OCI-LY7 (cell line): Measurements from ENCODE around the gene NOTCH4. TPM values are rescaled to one million over a fixed set of nuclear protein-coding genes. Genes with fewer than 3 reads are reported as not detected.

Experiments used
- BruUV-seq: library from RNA; stranded (reverse); fragments of 400-500 nt; replicated peaks from 2 replicates; lab custom pipeline; 2021; lab: Mats Ljungman, UMichigan
- CTCF ChIA-PET: fragments of 300-600 bp; sonication (Branson Sonifier 250); formaldehyde crosslinking; loops from one replicate; lab custom pipeline; 2022; ENCODE audit warnings: antibody characterized with exemption; ENCODE audit not compliant: unreplicated experiment; lab: Charles Lee
- POLR2A ChIA-PET: fragments of 300-600 bp; sonication (Branson Sonifier 250); formaldehyde crosslinking; loops from one replicate; lab custom pipeline; 2022; ENCODE audit warnings: antibody characterized with exemption; lab: Charles Lee
- DNase-seq: peaks from one replicate; pipeline ENCODE4 v3.0.0-alpha.2; 2015; ENCODE audit warnings: low spot score
- H2AFZ ChIP-seq: fragments of 200-600 bp; sonication (generic), shearing (Covaris generic); 2 replicates; pipeline ENCODE4 v1.6.1; 2014; ENCODE audit warnings: mild to moderate bottlenecking, antibody characterized with exemption, low read length, moderate library complexity
- H3K27ac ChIP-seq: fragments of 200-600 bp; sonication (generic); 2 replicates; pipeline ENCODE4 v1.5.1; 2014; ENCODE audit warnings: mixed run types, low read depth, mild to moderate bottlenecking, moderate library complexity, low read length, inconsistent platforms; ENCODE audit not compliant: poor library complexity, severe bottlenecking
- H3K36me3 ChIP-seq: fragments of 200-600 bp; sonication (generic); 2 replicates; pipeline ENCODE4 v1.6.1; 2014; ENCODE audit warnings: mild to moderate bottlenecking, antibody characterized with exemption, low read length, moderate library complexity, mixed read lengths; ENCODE audit not compliant: insufficient read depth
- H3K4me1 ChIP-seq: fragments of 200-600 bp; sonication (generic); 2 replicates; pipeline ENCODE4 v1.5.1; 2014; ENCODE audit warnings: mild to moderate bottlenecking, low read length; ENCODE audit not compliant: insufficient read depth, poor library complexity, severe bottlenecking
- H3K4me2 ChIP-seq: fragments of 200-600 bp; sonication (generic); 2 replicates; pipeline ENCODE4 v1.6.1; 2014; ENCODE audit warnings: mild to moderate bottlenecking, low read length
- H3K4me3 ChIP-seq: fragments of 200-600 bp; sonication (generic); 2 replicates; pipeline ENCODE4 v1.5.1; 2014; ENCODE audit warnings: mild to moderate bottlenecking, low read depth, low read length; ENCODE audit not compliant: poor library complexity, severe bottlenecking
- H3K79me2 ChIP-seq: fragments of 200-600 bp; sonication (generic); 2 replicates; pipeline ENCODE4 v1.6.1; 2016; ENCODE audit warnings: low read depth, mild to moderate bottlenecking, low read length, moderate library complexity, mixed read lengths; ENCODE audit not compliant: insufficient read depth
- H3K9me2 ChIP-seq: fragments of 200-600 bp; sonication (generic); 2 replicates; pipeline ENCODE4 v1.6.1; 2016; ENCODE audit warnings: mild to moderate bottlenecking, low read length, mixed read lengths; ENCODE audit not compliant: insufficient read depth
- H3K9me3 ChIP-seq: fragments of 200-600 bp; sonication (generic); 2 replicates; pipeline ENCODE4 v1.6.1; 2014; ENCODE audit warnings: mild to moderate bottlenecking, mixed run types, low read length, mixed read lengths
- H4K20me1 ChIP-seq: fragments of 200-600 bp; sonication (generic); 2 replicates; pipeline ENCODE4 v1.6.1; 2014; ENCODE audit warnings: mild to moderate bottlenecking, antibody characterized with exemption, low read length, moderate library complexity, mixed read lengths; ENCODE audit not compliant: insufficient read depth
- EZH2phosphoT487 ChIP-seq: fragments of 200-600 bp; sonication (generic); IDR thresholded peaks from 2 replicates; pipeline ENCODE4 v1.6.1; 2018; ENCODE audit warnings: low read depth, borderline replicate concordance, mild to moderate bottlenecking, mixed run types, antibody characterized with exemption, low read length, moderate library complexity, mixed read lengths
- intact Hi-C: fragments of 100-400 bp; cut with micrococcal nuclease; formaldehyde crosslinking; loops from one replicate; pipeline ENCODE4 v1.10.0; 2022; ENCODE audit not compliant: unreplicated experiment
- total RNA-seq, 2 experiments: library from RNA; depleted of rRNA in 1 of 2; stranded (reverse); fragments of >200 nt in 1 of 2; shearing (Covaris generic) in 1 of 2; gene quantifications; 2 replicates each; pipeline ENCODE4 v1.2.3, GENCODE V29; 2014 to 2022
- TF ChIP-seq, protein P1 (sequence below): fragments of 200-600 bp; sonication (generic); conservative IDR thresholded peaks from 2 replicates; pipeline ENCODE4 v1.5.1; 2014; ENCODE audit warnings: mild to moderate bottlenecking, antibody characterized with exemption, low read length, moderate library complexity, mixed read lengths

Gene NOTCH4
- total RNA-seq, 2 experiments from 2014 or later, result 1.4 to 2.4 TPM

DNA sequence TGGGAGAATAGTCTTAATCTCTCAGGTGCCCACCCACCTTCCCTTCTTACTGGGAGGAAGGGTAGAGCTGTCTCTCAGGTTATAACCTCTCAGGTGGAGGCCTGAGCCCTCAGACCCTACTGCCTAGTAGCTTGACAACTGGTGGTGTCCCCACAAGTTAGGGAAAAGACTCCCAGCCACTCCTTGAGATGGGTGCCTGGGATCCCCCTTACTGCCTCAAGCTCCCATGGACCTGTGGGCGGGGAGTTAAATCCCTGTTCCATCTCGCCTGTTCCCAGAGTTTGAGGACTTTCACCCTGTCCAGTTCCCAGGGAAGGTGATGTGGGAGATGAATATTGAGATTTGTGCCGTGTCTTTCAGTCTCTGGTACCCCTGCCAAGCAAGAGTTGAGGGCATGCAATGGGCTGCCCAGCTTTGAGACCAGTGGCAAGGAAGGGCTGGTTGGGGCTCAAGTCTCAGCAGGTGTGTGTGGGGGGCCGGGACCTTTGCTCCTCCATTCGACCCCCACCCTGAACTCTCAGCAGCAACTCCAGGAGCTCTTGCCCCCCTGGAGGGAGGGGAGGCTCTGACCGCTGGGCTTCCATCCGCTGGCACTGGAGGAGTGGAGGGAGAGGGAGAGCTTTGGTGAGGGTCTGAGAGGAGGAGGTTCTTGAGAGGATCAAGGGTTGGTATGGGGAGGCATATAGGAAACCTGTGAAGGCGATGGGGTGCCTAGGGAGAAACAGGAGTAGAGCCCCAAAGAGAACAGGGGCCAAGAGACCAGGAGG is 32.8 kb downstream of the NOTCH4 start:
- H3K27ac ChIP-seq, result peak overlapping the region; percentile 79
- no peaks in the 10 kb centered on the region for H4K20me1 ChIP-seq
- peaks cover 31% of the 10 kb centered on the region; the same call in 1 of the 2 replicates for H3K79me2 ChIP-seq
- intact Hi-C loops, result no loop called here
- DNase-seq, result no peak
- CTCF ChIA-PET, result no interaction called here
- H3K4me2 ChIP-seq, result peak overlapping the region; percentile 86
- H2AFZ ChIP-seq, result no peak overlapping the region
- peaks cover 67% of the 10 kb centered on the region for H3K4me1 ChIP-seq
- POLR2A ChIA-PET, result interaction anchor here (0.6 to 3.3 kb wide), 3 partner anchors 12 to 256 kb away, joined by 7 to 16 read pairs (median 11); partner anchors contain the start of gene AGPAT1
- TSS peak; percentile 83 for BruUV-seq
- no peaks in the 10 kb centered on the region for H3K9me2 ChIP-seq
- H3K9me3 ChIP-seq, result no peaks in the 10 kb centered on the region
- H3K4me3 ChIP-seq, result peak overlapping the region; percentile 92
- peaks cover 27% of the 10 kb centered on the region for H3K36me3 ChIP-seq
- TF ChIP-seq, protein P1, sequence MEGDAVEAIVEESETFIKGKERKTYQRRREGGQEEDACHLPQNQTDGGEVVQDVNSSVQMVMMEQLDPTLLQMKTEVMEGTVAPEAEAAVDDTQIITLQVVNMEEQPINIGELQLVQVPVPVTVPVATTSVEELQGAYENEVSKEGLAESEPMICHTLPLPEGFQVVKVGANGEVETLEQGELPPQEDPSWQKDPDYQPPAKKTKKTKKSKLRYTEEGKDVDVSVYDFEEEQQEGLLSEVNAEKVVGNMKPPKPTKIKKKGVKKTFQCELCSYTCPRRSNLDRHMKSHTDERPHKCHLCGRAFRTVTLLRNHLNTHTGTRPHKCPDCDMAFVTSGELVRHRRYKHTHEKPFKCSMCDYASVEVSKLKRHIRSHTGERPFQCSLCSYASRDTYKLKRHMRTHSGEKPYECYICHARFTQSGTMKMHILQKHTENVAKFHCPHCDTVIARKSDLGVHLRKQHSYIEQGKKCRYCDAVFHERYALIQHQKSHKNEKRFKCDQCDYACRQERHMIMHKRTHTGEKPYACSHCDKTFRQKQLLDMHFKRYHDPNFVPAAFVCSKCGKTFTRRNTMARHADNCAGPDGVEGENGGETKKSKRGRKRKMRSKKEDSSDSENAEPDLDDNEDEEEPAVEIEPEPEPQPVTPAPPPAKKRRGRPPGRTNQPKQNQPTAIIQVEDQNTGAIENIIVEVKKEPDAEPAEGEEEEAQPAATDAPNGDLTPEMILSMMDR, result no peak
- no peak for TF ChIP-seq EZH2phosphoT487

DNA sequence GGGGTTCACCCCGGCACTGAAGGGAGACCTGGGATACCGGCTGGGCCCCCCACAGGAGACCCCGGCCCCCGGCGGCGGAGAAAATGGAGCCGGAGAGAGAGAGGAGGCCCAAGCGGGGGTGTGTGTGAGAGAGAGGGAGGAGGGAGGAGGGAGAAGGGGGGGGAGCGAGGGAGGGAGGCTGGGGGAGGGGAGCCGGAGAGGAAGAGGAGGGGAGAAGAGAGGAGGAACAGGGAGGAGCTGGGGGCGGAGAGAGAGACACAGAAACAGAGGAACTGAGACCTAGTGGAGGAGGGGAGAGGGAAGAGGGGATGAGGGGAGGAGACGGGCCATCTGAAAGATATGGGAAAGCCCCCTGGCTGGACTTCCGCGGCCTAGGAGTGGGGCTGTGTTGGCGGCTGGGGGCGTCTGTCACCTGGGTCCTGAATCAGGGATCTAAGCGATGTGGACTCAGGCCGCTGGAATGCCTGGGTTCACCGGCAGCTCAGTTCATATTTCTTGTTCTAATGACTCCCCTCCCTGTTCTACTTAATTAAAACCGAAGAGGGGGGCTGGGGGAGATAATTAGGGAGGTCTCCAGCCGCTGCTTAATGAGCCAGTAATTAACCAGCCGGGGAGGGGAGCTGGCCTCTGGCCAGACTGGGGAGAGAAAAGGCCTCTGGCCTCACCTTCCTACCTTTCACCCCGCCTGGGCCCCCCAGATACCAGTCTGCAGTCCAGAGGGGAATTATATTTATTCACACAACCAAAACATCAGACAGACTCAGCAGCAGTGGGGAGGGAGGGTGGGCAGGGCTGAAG is 33.6 kb downstream of the NOTCH4 start, which contains the start of gene PBX2:
TSS of gene PBX2 (minus strand) at position 149 of the 798 bp plus-strand sequence. CDS start 287 bp downstream, outside the sequence.
- ChIA-PET POLR2A (interaction anchor here (0.8 to 3.3 kb wide), 3 partner anchors 11 to 782 kb away, joined by 3 to 16 read pairs (median 11); partner anchors contain the start of gene AGPAT1), CTCF (interaction anchor here (0.6 kb wide), 1 partner anchor 331 kb away, joined by 3 read pairs; no protein-coding TSS in a partner anchor)
- Histone ChIP-seq H3K79me2 (peaks cover 31% of the 10 kb centered on the region; the same call in 1 of the 2 replicates), H2AFZ (no peak within 1 kb of the TSS), H3K36me3 (peaks cover 30% of the 10 kb centered on the region), H4K20me1 (no peaks in the 10 kb centered on the region), H3K27ac (peak within 1 kb of the TSS; percentile 79), H3K9me2 (no peaks in the 10 kb centered on the region), H3K4me1 (peaks cover 68% of the 10 kb centered on the region), H3K9me3 (no peaks in the 10 kb centered on the region), H3K4me3 (peak within 1 kb of the TSS; percentile 92), H3K4me2 (peak within 1 kb of the TSS; percentile 86)
- DNase-seq, result peak; percentile 90
- TSS peak; percentile 85 for BruUV-seq
- TF ChIP-seq, protein P1, result no peak
- TF ChIP-seq EZH2phosphoT487, result no peak
- intact Hi-C loops, result no loop called here
